ENCODE data around the gene CCNQ. TPM values are rescaled to one million over a fixed set of nuclear protein-coding genes. Genes with fewer than 3 reads are reported as not detected.
A peak's percentile ranks its signal among the peaks of the same experiment; 100 is the strongest.

Gene CCNQ
- total RNA-seq, 1 experiment from 2014 or later: 27.0 TPM

DNA sequence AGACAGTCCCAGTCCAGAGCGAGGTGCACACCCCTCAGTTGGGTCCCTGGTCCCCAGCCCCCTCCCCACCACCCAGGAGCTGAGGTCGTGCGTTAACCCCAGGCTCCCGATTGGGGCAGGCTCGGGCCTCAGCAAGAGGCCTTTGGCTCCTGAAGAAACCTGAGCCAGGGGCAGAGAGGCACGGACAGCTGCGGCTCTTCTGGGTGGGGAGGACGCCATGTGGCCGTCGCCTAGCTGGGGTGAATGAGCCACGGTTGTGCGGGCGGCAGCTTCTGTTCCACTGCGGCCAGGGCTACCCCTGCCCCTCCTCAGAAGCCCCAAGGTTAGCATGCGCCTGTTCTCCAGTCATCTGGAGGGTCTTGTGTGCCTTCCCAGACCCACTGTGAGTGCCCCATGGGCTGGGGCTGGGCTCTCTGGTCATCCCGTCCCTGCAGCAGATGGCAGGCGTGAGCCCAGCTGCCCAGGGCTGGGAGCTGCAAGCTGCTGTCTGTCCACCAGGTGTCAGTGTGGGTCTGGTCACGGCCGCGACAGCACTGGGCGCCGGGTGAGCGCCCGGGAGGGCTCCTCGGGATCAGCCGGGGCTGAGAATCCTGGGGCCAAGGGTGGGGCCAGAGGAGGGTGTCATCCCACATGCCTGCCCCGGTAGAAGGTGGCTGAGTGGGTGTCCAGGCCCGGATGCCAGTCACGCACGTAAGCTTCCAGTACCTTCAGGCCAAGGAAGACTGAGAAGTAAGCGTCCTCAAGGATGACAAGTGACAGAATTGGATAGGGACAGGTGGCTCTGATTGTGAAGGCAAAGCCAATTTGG, 59.6 kb downstream of the CCNQ start:
- Histone ChIP-seq H3K27ac (peak overlapping the region; percentile 78), H3K4me1 (peaks cover 10% of the 10 kb centered on the region), H3K9me3 (replicated peaks) (no peaks in the 10 kb centered on the region), H3K4me3 (peak overlapping the region; percentile 37), H3K36me3 (no peaks in the 10 kb centered on the region), H3K27me3 (peaks cover 4% of the 10 kb centered on the region; the same call in 1 of the 2 replicates)
- DNase-seq: peak; percentile 73 to 81

DNA sequence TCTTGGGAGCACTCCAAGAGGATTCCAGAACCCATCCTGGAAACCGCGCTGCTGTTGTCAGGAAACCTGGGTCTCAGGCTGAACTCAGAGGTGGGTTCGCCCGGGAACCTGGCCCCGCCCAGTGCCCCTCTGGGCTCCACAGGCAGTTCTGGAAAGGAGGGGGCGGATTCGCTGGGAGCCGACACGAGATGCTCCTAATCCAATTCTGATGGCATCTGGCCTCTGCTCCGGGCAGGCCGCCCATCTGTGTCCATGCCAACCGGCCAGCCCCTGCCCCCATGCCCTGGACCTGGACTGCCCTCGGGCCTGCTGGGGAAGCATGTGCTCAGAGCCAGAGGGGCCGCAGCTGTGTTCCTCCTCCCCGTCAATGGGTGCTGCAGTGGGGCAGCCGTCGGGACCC, 60.5 kb downstream of the CCNQ start:
- Histone ChIP-seq H3K4me3 (no peak overlapping the region), H3K36me3 (no peaks in the 10 kb centered on the region), H3K4me1 (peaks cover 10% of the 10 kb centered on the region), H3K27me3 (peaks cover 4% of the 10 kb centered on the region; the same call in 1 of the 2 replicates), H3K9me3 (replicated peaks) (no peaks in the 10 kb centered on the region), H3K27ac (no peak overlapping the region)
- DNase-seq: no peak

Other genes starting within 250 kb of the CCNQ start
- gene PNMA6E, start 197.8 kb downstream of the CCNQ start, total RNA-seq (2014; rRNA removed; shearing (Covaris generic)): not detected in 2 replicates
- not detected in 2 replicates for gene ZFP92, start 187.7 kb downstream of the CCNQ start, total RNA-seq (2014; rRNA removed; shearing (Covaris generic))
- 0.10 and 0.67 TPM in 2 replicates for gene TREX2, start 153.1 kb downstream of the CCNQ start, total RNA-seq (2014; rRNA removed; shearing (Covaris generic))
- gene HAUS7, start 128.6 kb downstream of the CCNQ start, total RNA-seq (2014; rRNA removed; shearing (Covaris generic)): 29.6 and 29.8 TPM in 2 replicates
- 0.15 and 0.16 TPM in 2 replicates for gene BGN, start 104.2 kb downstream of the CCNQ start, total RNA-seq (2014; rRNA removed; shearing (Covaris generic))
- 0.05 and 0.06 TPM in 2 replicates for gene ATP2B3, start 81.5 kb downstream of the CCNQ start, total RNA-seq (2014; rRNA removed; shearing (Covaris generic))
- 0.14 TPM in 1 of 2 replicates, not detected in the other for gene DUSP9, start 48.1 kb upstream of the CCNQ start, total RNA-seq (2014; rRNA removed; shearing (Covaris generic))
- not detected in 2 replicates for gene PNCK, start 74.7 kb upstream of the CCNQ start, total RNA-seq (2014; rRNA removed; shearing (Covaris generic))
- 9.5 TPM in 2 replicates for gene SLC6A8, start 88.8 kb upstream of the CCNQ start, total RNA-seq (2014; rRNA removed; shearing (Covaris generic))
- gene BCAP31, start 125.2 kb upstream of the CCNQ start, total RNA-seq (2014; rRNA removed; shearing (Covaris generic)): 77.9 and 78.0 TPM in 2 replicates
- gene ABCD1, start 125.7 kb upstream of the CCNQ start, total RNA-seq (2014; rRNA removed; shearing (Covaris generic)): 4.8 and 4.9 TPM in 2 replicates
- gene PLXNB3, start 165.1 kb upstream of the CCNQ start, total RNA-seq (2014; rRNA removed; shearing (Covaris generic)): 2.0 and 3.7 TPM in 2 replicates
- 17.9 and 33.6 TPM in 2 replicates for gene SRPK3, start 181.9 kb upstream of the CCNQ start, total RNA-seq (2014; rRNA removed; shearing (Covaris generic))
- gene IDH3G, start 195.2 kb upstream of the CCNQ start, total RNA-seq (2014; rRNA removed; shearing (Covaris generic)): 34.3 and 35.0 TPM in 2 replicates
- 131 and 177 TPM in 2 replicates for gene SSR4, start 195.5 kb upstream of the CCNQ start, total RNA-seq (2014; rRNA removed; shearing (Covaris generic))
- gene PDZD4, start 231.4 kb upstream of the CCNQ start, total RNA-seq (2014; rRNA removed; shearing (Covaris generic)): 7.1 and 9.1 TPM in 2 replicates

Data from SJCRH30 (cell line).